Endothelial cell of umbilical vein (primary cell): ENCODE results near the gene IYD. TPM values are rescaled to one million over a fixed set of nuclear protein-coding genes. Genes with fewer than 3 reads are reported as not detected.

Experiments
- BruUV-seq: library from RNA; stranded (reverse); fragments of 400-500 nt; replicated peaks from 2 replicates; lab custom pipeline; 2021; lab: Mats Ljungman, UMichigan
- CTCF ChIA-PET: fragments of 300-600, 350-600 bp; sonication (Branson Sonifier 250); formaldehyde crosslinking; loops from one replicate; lab custom pipeline; 2021; ENCODE audit warnings: antibody characterized with exemption, inconsistent platforms; lab: Charles Lee
- POLR2A ChIA-PET: fragments of 300-600, 350-600 bp; sonication (Branson Sonifier 250); formaldehyde crosslinking; loops from one replicate; lab custom pipeline; 2021; ENCODE audit warnings: antibody characterized with exemption, inconsistent platforms; lab: Charles Lee
- DNase-seq: peaks from one replicate; pipeline ENCODE4 v3.0.0-alpha.2; 2011; ENCODE audit warnings: low read depth, low spot score
- FAIRE-seq: peaks from 2 replicates; lab custom pipeline; 2011; peaks lifted over from hg19 to GRCh38; lab: Jason Lieb, UNC
- H2AFZ ChIP-seq: 2 replicates; pipeline ENCODE4 v1.6.0; 2012; ENCODE audit warnings: low read depth, low read length, control low read depth, inconsistent platforms
- H3K27ac ChIP-seq: 2 replicates; pipeline ENCODE4 v1.5.1; 2011; ENCODE audit warnings: low read depth, mild to moderate bottlenecking, control low read depth, low read length, moderate library complexity; ENCODE audit not compliant: insufficient read depth
- H3K27me3 ChIP-seq, 2 experiments: 2 replicates each; pipeline versions ENCODE4 v1.6.0 to v1.6.1; 2011; ENCODE audit warnings: low read length in 2 of 2, mixed read lengths in 1 of 2; ENCODE audit not compliant: control insufficient read depth in 2 of 2, insufficient read depth in 2 of 2
- H3K36me3 ChIP-seq, 2 experiments: 2 replicates in 1 of 2; 3 replicates in 1 of 2; pipeline ENCODE4 v1.5.1; 2011; ENCODE audit warnings: low read length in 2 of 2, mild to moderate bottlenecking in 1 of 2, moderate library complexity in 1 of 2; ENCODE audit not compliant: control insufficient read depth in 2 of 2, insufficient read depth in 2 of 2; ENCODE audit errors: extremely low read depth in 1 of 2
- H3K4me1 ChIP-seq: 3 replicates; pipeline ENCODE4 v1.5.1; 2011; ENCODE audit warnings: mild to moderate bottlenecking, low read length; ENCODE audit not compliant: control insufficient read depth, insufficient read depth; ENCODE audit errors: extremely low read depth
- H3K4me2 ChIP-seq: 2 replicates; pipeline ENCODE4 v1.6.1; 2011; ENCODE audit warnings: low read length, control low read depth, mixed read lengths; ENCODE audit not compliant: insufficient read depth
- H3K4me3 ChIP-seq, 3 experiments: fragments of 200-600 bp in 1 of 3; sonication (generic), shearing (Covaris generic) in 1 of 3; replicated peaks in 1 of 3; 2 replicates each; pipeline ENCODE4 v1.5.1; 2011 to 2016; ENCODE audit warnings: control low read depth in 3 of 3, low read length in 3 of 3, mild to moderate bottlenecking in 2 of 3, inconsistent platforms in 1 of 3, low read depth in 1 of 3, moderate library complexity in 1 of 3; ENCODE audit not compliant: insufficient read depth in 1 of 3
- H3K79me2 ChIP-seq: 2 replicates; pipeline ENCODE4 v1.6.0; 2012; ENCODE audit warnings: low read length, inconsistent platforms; ENCODE audit not compliant: control insufficient read depth, insufficient read depth
- H3K9ac ChIP-seq: replicated peaks from 2 replicates; pipeline ENCODE3; 2011; ENCODE audit warnings: low read length, control low read depth; ENCODE audit not compliant: insufficient read depth; ENCODE audit errors: extremely low read depth
- H3K9me1 ChIP-seq: replicated peaks from 3 replicates; pipeline ENCODE4 v1.6.0; 2011; ENCODE audit warnings: mild to moderate bottlenecking, low read length; ENCODE audit not compliant: control insufficient read depth, insufficient read depth; ENCODE audit errors: extremely low read depth
- H3K9me3 ChIP-seq: replicated peaks from 2 replicates; pipeline ENCODE4 v1.5.1; 2012; ENCODE audit warnings: low read length, inconsistent platforms; ENCODE audit not compliant: control insufficient read depth, insufficient read depth
- H4K20me1 ChIP-seq: replicated peaks from 2 replicates; pipeline ENCODE3; 2011; ENCODE audit warnings: mild to moderate bottlenecking, low read length; ENCODE audit not compliant: control insufficient read depth, insufficient read depth; ENCODE audit errors: extremely low read depth
- EZH2 ChIP-seq: IDR thresholded peaks from 2 replicates; pipeline ENCODE4 v1.6.1; 2012; ENCODE audit warnings: borderline replicate concordance, low read depth, mild to moderate bottlenecking, moderate library complexity, low read length, inconsistent platforms; ENCODE audit not compliant: severe bottlenecking
- FOS ChIP-seq: IDR thresholded peaks from 2 replicates; pipeline ENCODE4 v1.6.1; 2011; ENCODE audit warnings: mild to moderate bottlenecking, low read length, moderate library complexity, borderline replicate concordance; ENCODE audit not compliant: insufficient read depth
- GATA2 ChIP-seq: IDR thresholded peaks from 2 replicates; pipeline ENCODE4 v1.7.0; 2011; ENCODE audit warnings: low read depth, mild to moderate bottlenecking, moderate library complexity, mixed read lengths, low read length; ENCODE audit not compliant: insufficient read length, insufficient read depth
- JUN ChIP-seq: IDR thresholded peaks from 2 replicates; pipeline ENCODE4 v1.6.1; 2011; ENCODE audit warnings: borderline replicate concordance, low read depth; ENCODE audit not compliant: insufficient read length, insufficient read depth
- MAX ChIP-seq: IDR thresholded peaks from 2 replicates; pipeline ENCODE4 v1.6.1; 2011; ENCODE audit not compliant: insufficient read depth, insufficient read length
- MYC ChIP-seq: IDR thresholded peaks from one replicate; pipeline ENCODE4 v1.6.1; 2011; ENCODE audit warnings: mild to moderate bottlenecking, low read depth, low read length
- POLR2A ChIP-seq: IDR thresholded peaks from 2 replicates; pipeline ENCODE4 v1.6.1; 2012; ENCODE audit warnings: low read depth, mild to moderate bottlenecking, control low read depth, low read length
- POLR2AphosphoS5 ChIP-seq: IDR thresholded peaks from 2 replicates; pipeline ENCODE4 v1.6.1; 2012; ENCODE audit warnings: low read depth, mild to moderate bottlenecking, control low read depth, low read length, moderate library complexity; ENCODE audit not compliant: insufficient read depth
- dilution Hi-C: fragments of 300-500 bp; cut with MboI; formaldehyde crosslinking; loops from one replicate; pipeline ENCODE4 v1.15.0; 2019; ENCODE audit warnings: low sequenced_read_pairs; ENCODE audit not compliant: extremely low pct_ligation_motif_present
- intact Hi-C: fragments of 100-400 bp; cut with micrococcal nuclease; formaldehyde crosslinking; loops from one replicate; pipeline ENCODE4 v1.10.0; 2022
- polyA plus RNA-seq, 4 experiments: library from polyadenylated mRNA; depleted of rRNA in 3 of 4; stranded (reverse) in 3 of 4; unstranded in 1 of 4; fragments of >200 nt; gene quantifications; 2 replicates each; pipeline versions ENCODE4 v1.2.1 to v1.2.3, GENCODE V29; 2011 to 2012; ENCODE audit warnings: missing spikeins in 1 of 4
- total RNA-seq: library from RNA; stranded (reverse); gene quantifications from 2 replicates; pipeline ENCODE4 v1.2.3, GENCODE V29; 2021
- TF ChIP-seq, protein P1 (sequence below), 2 donors: IDR thresholded peaks; 1 replicate in 1 of 2; 2 replicates in 1 of 2; pipeline ENCODE4 v1.5.1; 2011; ENCODE audit warnings: low read length in 2 of 2, mild to moderate bottlenecking in 2 of 2, moderate library complexity in 2 of 2, control low read depth in 1 of 2, inconsistent platforms in 1 of 2, low read depth in 1 of 2; ENCODE audit not compliant: insufficient read depth in 1 of 2; ENCODE audit errors: extremely low read depth in 1 of 2

IYD gene
- total and polyA plus RNA-seq, 2 donors (not counting 3 experiments of a cell fraction or from before 2014, with no cell fraction given) = not detected

GRCh38 chr6:150410399-150410798, 41.6 kb downstream of the IYD start:
- no peak overlapping the region for H2AFZ ChIP-seq
- H3K79me2 ChIP-seq = no peaks in the 10 kb centered on the region
- H3K4me1 ChIP-seq = no peaks in the 10 kb centered on the region
- ChIA-PET POLR2A (no interaction called here), CTCF (interaction anchor here (0.9 to 2.2 kb wide), 8 partner anchors 8 to 407 kb away, joined by 3 to 17 read pairs (median 4); no protein-coding TSS in a partner anchor)
- H3K4me2 ChIP-seq = no peak overlapping the region
- H3K9me3 ChIP-seq = no peaks in the 10 kb centered on the region
- FAIRE-seq (no peak), DNase-seq (no peak)
- TF ChIP-seq EZH2 (no peak), MYC (no peak), GATA2 (no peak), POLR2A (no peak), POLR2AphosphoS5 (no peak), JUN (no peak), FOS (no peak), MAX (no peak)
- TF ChIP-seq, protein P1, sequence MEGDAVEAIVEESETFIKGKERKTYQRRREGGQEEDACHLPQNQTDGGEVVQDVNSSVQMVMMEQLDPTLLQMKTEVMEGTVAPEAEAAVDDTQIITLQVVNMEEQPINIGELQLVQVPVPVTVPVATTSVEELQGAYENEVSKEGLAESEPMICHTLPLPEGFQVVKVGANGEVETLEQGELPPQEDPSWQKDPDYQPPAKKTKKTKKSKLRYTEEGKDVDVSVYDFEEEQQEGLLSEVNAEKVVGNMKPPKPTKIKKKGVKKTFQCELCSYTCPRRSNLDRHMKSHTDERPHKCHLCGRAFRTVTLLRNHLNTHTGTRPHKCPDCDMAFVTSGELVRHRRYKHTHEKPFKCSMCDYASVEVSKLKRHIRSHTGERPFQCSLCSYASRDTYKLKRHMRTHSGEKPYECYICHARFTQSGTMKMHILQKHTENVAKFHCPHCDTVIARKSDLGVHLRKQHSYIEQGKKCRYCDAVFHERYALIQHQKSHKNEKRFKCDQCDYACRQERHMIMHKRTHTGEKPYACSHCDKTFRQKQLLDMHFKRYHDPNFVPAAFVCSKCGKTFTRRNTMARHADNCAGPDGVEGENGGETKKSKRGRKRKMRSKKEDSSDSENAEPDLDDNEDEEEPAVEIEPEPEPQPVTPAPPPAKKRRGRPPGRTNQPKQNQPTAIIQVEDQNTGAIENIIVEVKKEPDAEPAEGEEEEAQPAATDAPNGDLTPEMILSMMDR (IDR thresholded peaks at IDR 0.05; ENCODE audit: extremely low read depth in 1 of 2, insufficient read depth in 1 of 2, low read depth in 1 of 2, low read length in 2 of 2) = no peak
- no peaks in the 10 kb centered on the region for H4K20me1 ChIP-seq
- intact Hi-C loops = loop anchor here (10.0 kb wide), 1 partner anchor 924 kb away; no protein-coding TSS in a partner anchor
- no peak overlapping the region for H3K4me3 ChIP-seq
- H3K27me3 ChIP-seq = peaks cover 22 to 26% of the 10 kb centered on the region in 2 experiments
- H3K27ac ChIP-seq = no peak overlapping the region
- no peaks in the 10 kb centered on the region for H3K9me1 ChIP-seq
- dilution Hi-C loops = no loop called here
- no TSS peak for BruUV-seq
- no peaks in the 10 kb centered on the region for H3K36me3 ChIP-seq
- no peak overlapping the region for H3K9ac ChIP-seq
